ENCODE data around the gene MCU. TPM values are rescaled to one million over a fixed set of nuclear protein-coding genes. Genes with fewer than 3 reads are reported as not detected.

The MCU gene
- total and polyA plus RNA-seq, 7 donors = 32.4 to 118 (median 66.1) TPM

DNA sequence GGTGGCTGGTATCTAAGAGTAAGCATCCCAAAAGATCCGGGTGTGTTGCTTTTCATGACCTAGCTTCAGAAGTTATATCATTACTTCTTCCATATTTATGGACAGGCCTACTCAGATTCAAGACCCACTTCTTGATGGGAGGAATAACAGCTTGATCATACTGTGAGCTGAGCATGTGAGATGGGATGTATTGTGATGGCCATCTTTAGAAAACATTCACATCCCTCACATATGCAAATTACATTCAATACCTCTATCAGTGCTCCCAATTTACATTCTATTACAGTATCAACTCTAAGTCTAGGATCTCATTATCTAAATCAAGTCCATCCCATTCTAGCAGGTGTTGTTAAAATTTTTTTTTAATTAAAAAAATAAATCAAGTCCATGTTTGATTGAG is 101.8 kb downstream of the MCU start:
- WGBS, 3 donors = 93 to 100% (median 100%) methylated on average over 1 of the region's 1 CpG
- DNase-seq = no peak
- Histone ChIP-seq H3K4me1 (peaks cover 28% of the 10 kb centered on the region), H3K27me3 (ENCODE audit: insufficient read depth in 3 of 3, low read length in 2 of 3) (no peaks in the 10 kb centered on the region), H3K36me3 (ENCODE audit: insufficient read depth in 1 of 2, low read depth in 1 of 2) (no peaks in the 10 kb centered on the region), H3K27ac (no peak overlapping the region), H3K4me3 (no peak overlapping the region), H3K9me3 (no peaks in the 10 kb centered on the region)
- no peak for ATAC-seq
- intact Hi-C loops (cut with DNase I) = no loop called here
- TF ChIP-seq CTCF (IDR thresholded peaks at IDR 0.05) = no peak

GRCh38 chr10:72794260-72794659 is 102.3 kb downstream of the MCU start:
- Histone ChIP-seq H3K9me3 (no peaks in the 10 kb centered on the region), H3K27me3 (ENCODE audit: insufficient read depth in 3 of 3, low read length in 2 of 3) (no peaks in the 10 kb centered on the region), H3K27ac (peak overlapping the region; percentile 11), H3K36me3 (ENCODE audit: insufficient read depth in 1 of 2, low read depth in 1 of 2) (no peaks in the 10 kb centered on the region), H3K4me1 (peaks cover 28% of the 10 kb centered on the region), H3K4me3 (no peak overlapping the region)
- intact Hi-C loops (cut with DNase I) = no loop called here
- ATAC-seq (no peak), DNase-seq (no peak)
- WGBS, 3 donors = 76 to 93% (median 79%) methylated on average over 2 of the region's 2 CpGs
- no peak for TF ChIP-seq CTCF (IDR thresholded peaks at IDR 0.05)

DNA sequence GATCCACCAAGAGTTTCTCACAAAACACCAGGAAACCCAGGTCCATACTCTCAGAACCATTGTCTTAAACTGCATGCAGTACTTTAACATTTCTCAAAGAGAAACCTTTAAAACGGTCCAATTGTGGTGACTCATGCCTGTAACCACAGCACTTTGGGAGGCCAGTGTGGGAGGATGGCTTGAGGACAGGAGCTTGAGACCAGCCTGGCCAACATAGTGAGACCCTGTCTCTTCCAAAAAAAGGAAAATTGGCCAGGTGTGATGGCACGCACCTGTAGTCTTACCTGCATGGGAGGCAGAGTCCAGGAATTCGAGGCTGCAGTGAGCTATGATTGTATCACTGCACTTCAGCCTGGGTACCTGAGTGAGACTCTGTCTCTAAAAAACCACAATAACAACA is 104.1 kb downstream of the MCU start:
- 84 to 85% (median 85%) methylated on average over 3 of the region's 3 CpGs for WGBS, 3 donors
- Histone ChIP-seq H3K4me1 (peaks cover 15% of the 10 kb centered on the region), H3K4me3 (no peak overlapping the region), H3K27me3 (ENCODE audit: insufficient read depth in 3 of 3, low read length in 2 of 3) (no peaks in the 10 kb centered on the region), H3K9me3 (no peaks in the 10 kb centered on the region), H3K36me3 (ENCODE audit: insufficient read depth in 1 of 2, low read depth in 1 of 2) (no peaks in the 10 kb centered on the region), H3K27ac (no peak overlapping the region)
- intact Hi-C loops (cut with DNase I) = no loop called here
- DNase-seq (no peak), ATAC-seq (peak in 3 of 4 donors; percentile 28 to 37 (median 30))
- TF ChIP-seq CTCF (IDR thresholded peaks at IDR 0.05) = no peak

- H3K4me1 ChIP-seq = peaks cover 17% of the 10 kb centered on the region
- ATAC-seq (no peak), DNase-seq (no peak)
- no peak overlapping the region for H3K4me3 ChIP-seq
- no peak overlapping the region for H3K27ac ChIP-seq
- 96 to 98% (median 98%) methylated on average over 4 of the region's 4 CpGs for WGBS, 3 donors
- intact Hi-C loops (cut with DNase I) = no loop called here
- no peaks in the 10 kb centered on the region for H3K9me3 ChIP-seq
- H3K36me3 ChIP-seq (ENCODE audit: insufficient read depth in 1 of 2, low read depth in 1 of 2) = no peaks in the 10 kb centered on the region
- no peaks in the 10 kb centered on the region for H3K27me3 ChIP-seq (ENCODE audit: insufficient read depth in 3 of 3, low read length in 2 of 3)
- no peak for TF ChIP-seq CTCF (IDR thresholded peaks at IDR 0.05)
These were observed 104.6 kb downstream of the MCU start for GRCh38 chr10:72796538-72796937.

- Histone ChIP-seq H3K27me3 (ENCODE audit: insufficient read depth in 3 of 3, low read length in 2 of 3) (no peaks in the 10 kb centered on the region), H3K36me3 (ENCODE audit: insufficient read depth in 1 of 2, low read depth in 1 of 2) (no peaks in the 10 kb centered on the region), H3K27ac (no peak overlapping the region), H3K9me3 (no peaks in the 10 kb centered on the region), H3K4me3 (no peak overlapping the region), H3K4me1 (peaks cover 29% of the 10 kb centered on the region)
- intact Hi-C loops (cut with DNase I) = no loop called here
- 51 to 69% (median 54%) methylated on average over 4 of the region's 4 CpGs for WGBS, 3 donors
- ATAC-seq (no peak), DNase-seq (no peak)
- no peak for TF ChIP-seq CTCF (IDR thresholded peaks at IDR 0.05)
These were observed 108.2 kb downstream of the MCU start for GRCh38 chr10:72800000-72800740.
